H9 (cell line): ENCODE data around the gene FBXO42. TPM values are rescaled to one million over a fixed set of nuclear protein-coding genes. Genes with fewer than 3 reads are reported as not detected.

Experiments
- DNase-seq: peaks from one replicate; pipeline ENCODE4 v3.0.0-alpha.2; 2017
- H2AFZ ChIP-seq: one replicate; pipeline ENCODE4 v1.6.1; 2013; ENCODE audit warnings: mild to moderate bottlenecking, low read length, control low read depth, moderate library complexity
- H2AK5ac ChIP-seq: 2 replicates; pipeline ENCODE4 v1.6.1; 2013; ENCODE audit warnings: low read length, control low read depth, mixed read lengths; ENCODE audit not compliant: insufficient read length
- H2BK120ac ChIP-seq: one replicate; pipeline ENCODE4 v1.6.1; 2013; ENCODE audit warnings: low read depth, mild to moderate bottlenecking, low read length, control low read depth, inconsistent platforms; ENCODE audit not compliant: poor library complexity, severe bottlenecking
- H2BK12ac ChIP-seq: 2 replicates; pipeline ENCODE4 v1.6.1; 2013; ENCODE audit warnings: low read length, control low read depth, mixed read lengths, low read depth; ENCODE audit not compliant: insufficient read length
- H2BK15ac ChIP-seq: 2 replicates; pipeline ENCODE4 v1.6.1; 2013; ENCODE audit warnings: low read depth, low read length, control low read depth
- H2BK20ac ChIP-seq: one replicate; pipeline ENCODE4 v1.6.1; 2013; ENCODE audit warnings: low read depth, mild to moderate bottlenecking, low read length, control low read depth, inconsistent platforms; ENCODE audit not compliant: poor library complexity, severe bottlenecking
- H2BK5ac ChIP-seq: 2 replicates; pipeline ENCODE4 v1.6.1; 2013; ENCODE audit warnings: low read length, control low read depth, mixed read lengths; ENCODE audit not compliant: insufficient read length
- H3K14ac ChIP-seq: 2 replicates; pipeline ENCODE4 v1.6.1; 2013; ENCODE audit warnings: low read length, control low read depth; ENCODE audit not compliant: insufficient read depth
- H3K18ac ChIP-seq: 2 replicates; pipeline ENCODE4 v1.6.1; 2013; ENCODE audit warnings: low read depth, mild to moderate bottlenecking, mixed read lengths, low read length, control low read depth; ENCODE audit not compliant: insufficient read length
- H3K23ac ChIP-seq: 2 replicates; pipeline ENCODE4 v1.6.1; 2013; ENCODE audit warnings: low read length, control low read depth, mixed read lengths, low read depth; ENCODE audit not compliant: insufficient read length
- H3K23me2 ChIP-seq: 2 replicates; pipeline ENCODE4 v1.6.1; 2013; ENCODE audit warnings: low read depth, mild to moderate bottlenecking, mixed read lengths, low read length, control low read depth; ENCODE audit not compliant: insufficient read length, poor library complexity, severe bottlenecking
- H3K27ac ChIP-seq: 2 replicates; pipeline ENCODE4 v1.5.1; 2013; ENCODE audit warnings: low read length, control low read depth, mixed read lengths, low read depth; ENCODE audit not compliant: insufficient read length
- H3K27me3 ChIP-seq: 2 replicates; pipeline ENCODE4 v1.6.1; 2013; ENCODE audit warnings: low read length, control low read depth, inconsistent platforms; ENCODE audit not compliant: insufficient read depth
- H3K4ac ChIP-seq: 2 replicates; pipeline ENCODE4 v1.6.1; 2013; ENCODE audit warnings: low read depth, mild to moderate bottlenecking, control low read depth, inconsistent platforms, low read length, moderate library complexity
- H3K4me1 ChIP-seq: 2 replicates; pipeline ENCODE4 v1.6.1; 2013; ENCODE audit warnings: low read length, control low read depth, inconsistent platforms; ENCODE audit not compliant: insufficient read depth
- H3K4me2 ChIP-seq: 2 replicates; pipeline ENCODE4 v1.6.1; 2013; ENCODE audit warnings: low read length, control low read depth, mixed read lengths; ENCODE audit not compliant: insufficient read length, insufficient read depth
- H3K56ac ChIP-seq: 2 replicates; pipeline ENCODE4 v1.6.1; 2013; ENCODE audit warnings: low read depth, mild to moderate bottlenecking, mixed read lengths, low read length, control low read depth; ENCODE audit not compliant: insufficient read length
- H3K79me1 ChIP-seq: 2 replicates; pipeline ENCODE4 v1.6.1; 2013; ENCODE audit warnings: low read depth, mild to moderate bottlenecking, moderate library complexity, low read length, control low read depth, inconsistent platforms; ENCODE audit not compliant: insufficient read depth, poor library complexity, severe bottlenecking
- H3K79me2 ChIP-seq: 2 replicates; pipeline ENCODE4 v1.6.1; 2013; ENCODE audit warnings: low read length, control low read depth, inconsistent platforms; ENCODE audit not compliant: insufficient read depth
- H3K9ac ChIP-seq: 2 replicates; pipeline ENCODE4 v1.6.1; 2013; ENCODE audit warnings: low read length, control low read depth, mixed read lengths; ENCODE audit not compliant: insufficient read length; ENCODE audit errors: extremely low read depth
- H3K9me3 ChIP-seq: one replicate; pipeline ENCODE4 v1.6.1; 2013; ENCODE audit warnings: low read depth, low read length, inconsistent platforms; ENCODE audit not compliant: control insufficient read depth
- H3T11ph ChIP-seq: one replicate; pipeline ENCODE4 v1.6.1; 2013; ENCODE audit warnings: mild to moderate bottlenecking, low read length, control low read depth, inconsistent platforms
- H4K20me1 ChIP-seq: one replicate; pipeline ENCODE4 v1.6.1; 2013; ENCODE audit not compliant: control insufficient read depth, insufficient read length, insufficient read depth
- H4K5ac ChIP-seq: 2 replicates; pipeline ENCODE4 v1.6.1; 2013; ENCODE audit warnings: low read depth, mild to moderate bottlenecking, mixed read lengths, low read length, control low read depth; ENCODE audit not compliant: insufficient read length
- H4K8ac ChIP-seq: replicated peaks from 2 replicates; pipeline ENCODE4 v1.6.1; 2013; ENCODE audit warnings: low read length, control low read depth, mixed read lengths, low read depth; ENCODE audit not compliant: insufficient read length
- H4K91ac ChIP-seq: 2 replicates; pipeline ENCODE4 v1.6.1; 2013; ENCODE audit warnings: low read depth, mild to moderate bottlenecking, moderate library complexity, mixed read lengths, low read length, control low read depth; ENCODE audit not compliant: insufficient read length
- H3K27ac Mint-ChIP-seq, 3 experiments: 2 replicates in 2 of 3; 3 replicates in 1 of 3; pipeline ENCODE4 v1.8.0; 2020 to 2021; ENCODE audit warnings: mixed read lengths in 3 of 3, mild to moderate bottlenecking in 1 of 3, moderate library complexity in 1 of 3
- H3K27me3 Mint-ChIP-seq: 2 replicates; pipeline ENCODE4 v1.8.0; 2021; ENCODE audit warnings: low read depth, mild to moderate bottlenecking, moderate library complexity, mixed read lengths
- H3K36me3 Mint-ChIP-seq, 3 experiments: 2 replicates in 2 of 3; 3 replicates in 1 of 3; pipeline ENCODE4 v1.8.0; 2020 to 2021; ENCODE audit warnings: low read depth in 3 of 3, mixed read lengths in 3 of 3; ENCODE audit not compliant: insufficient read depth in 1 of 3
- H3K4me1 Mint-ChIP-seq, 2 experiments: 2 replicates each; pipeline ENCODE4 v1.8.0; 2020; ENCODE audit warnings: mixed read lengths in 2 of 2
- H3K4me3 Mint-ChIP-seq, 2 experiments: 2 replicates in 1 of 2; 3 replicates in 1 of 2; pipeline ENCODE4 v1.8.0; 2020 to 2021; ENCODE audit warnings: mild to moderate bottlenecking in 2 of 2, mixed read lengths in 2 of 2, moderate library complexity in 1 of 2
- H3K9me3 Mint-ChIP-seq, 2 experiments: 2 replicates in 1 of 2; 3 replicates in 1 of 2; pipeline ENCODE4 v1.8.0; 2020; ENCODE audit warnings: mild to moderate bottlenecking in 2 of 2, mixed read lengths in 2 of 2, moderate library complexity in 1 of 2
- WGBS: extraction: QIAGEN DNeasy Blood & Tissue Kit; methylation state at CpG from one replicate; pipeline ENCODE4 v1.1.7; 2013; ENCODE audit warnings: missing lambda C conversion rate, low lambda C conversion rate, mixed read lengths; ENCODE audit not compliant: insufficient read length; ENCODE audit errors: extremely low coverage; 5-methylcytosine and 5-hydroxymethylcytosine counted together
- total RNA-seq: library from RNA; stranded (reverse); gene quantifications from 2 replicates; pipeline ENCODE4 v1.2.1, GENCODE V29; 2021
- TF ChIP-seq, protein P1 (sequence below): fragments of 200-600 bp; sonication (generic); conservative IDR thresholded peaks from 3 replicates; pipeline ENCODE4 v1.8.0; 2021; ENCODE audit warnings: antibody characterized with exemption, mild to moderate bottlenecking

FBXO42 gene
- total RNA-seq, 1 experiment from 2014 or later = 17.4 TPM

DNA sequence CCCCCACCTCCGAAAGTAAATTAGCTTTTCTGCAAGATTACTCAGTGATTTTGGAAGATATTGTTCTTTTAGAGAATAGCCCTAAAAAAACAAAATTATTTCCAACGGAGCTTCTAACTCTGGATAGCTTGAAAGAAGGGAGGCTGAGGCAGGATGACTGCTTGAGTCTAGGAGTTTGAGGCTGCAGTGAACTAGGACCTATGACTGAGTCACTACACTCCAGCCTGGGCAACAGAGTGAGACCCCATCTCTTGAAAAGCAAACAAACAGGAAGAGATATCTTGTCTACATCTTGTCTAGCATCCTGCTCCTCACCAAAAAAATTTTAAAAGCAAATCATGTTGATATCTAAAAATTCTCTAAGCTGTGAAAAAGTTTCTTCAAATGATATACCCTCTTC lies 73.1 kb downstream of the FBXO42 start:
- no peak overlapping the region for H4K91ac ChIP-seq
- no peaks in the 10 kb centered on the region for H3K4me1 ChIP-seq
- H3K23me2 ChIP-seq = no peaks in the 10 kb centered on the region
- no peak overlapping the region for H2BK20ac ChIP-seq
- H3K18ac ChIP-seq = no peak overlapping the region
- H3K27ac Mint-ChIP-seq = no peak overlapping the region
- H3K79me1 ChIP-seq = no peaks in the 10 kb centered on the region
- no peak overlapping the region for H4K8ac ChIP-seq
- no peaks in the 10 kb centered on the region for H3K9me3 Mint-ChIP-seq
- TF ChIP-seq, protein P1, sequence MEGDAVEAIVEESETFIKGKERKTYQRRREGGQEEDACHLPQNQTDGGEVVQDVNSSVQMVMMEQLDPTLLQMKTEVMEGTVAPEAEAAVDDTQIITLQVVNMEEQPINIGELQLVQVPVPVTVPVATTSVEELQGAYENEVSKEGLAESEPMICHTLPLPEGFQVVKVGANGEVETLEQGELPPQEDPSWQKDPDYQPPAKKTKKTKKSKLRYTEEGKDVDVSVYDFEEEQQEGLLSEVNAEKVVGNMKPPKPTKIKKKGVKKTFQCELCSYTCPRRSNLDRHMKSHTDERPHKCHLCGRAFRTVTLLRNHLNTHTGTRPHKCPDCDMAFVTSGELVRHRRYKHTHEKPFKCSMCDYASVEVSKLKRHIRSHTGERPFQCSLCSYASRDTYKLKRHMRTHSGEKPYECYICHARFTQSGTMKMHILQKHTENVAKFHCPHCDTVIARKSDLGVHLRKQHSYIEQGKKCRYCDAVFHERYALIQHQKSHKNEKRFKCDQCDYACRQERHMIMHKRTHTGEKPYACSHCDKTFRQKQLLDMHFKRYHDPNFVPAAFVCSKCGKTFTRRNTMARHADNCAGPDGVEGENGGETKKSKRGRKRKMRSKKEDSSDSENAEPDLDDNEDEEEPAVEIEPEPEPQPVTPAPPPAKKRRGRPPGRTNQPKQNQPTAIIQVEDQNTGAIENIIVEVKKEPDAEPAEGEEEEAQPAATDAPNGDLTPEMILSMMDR = no peak
- no peaks in the 10 kb centered on the region for H3K9me3 ChIP-seq
- no peak overlapping the region for H3K4ac ChIP-seq
- H3K79me2 ChIP-seq = no peaks in the 10 kb centered on the region
- no peak overlapping the region for H2BK12ac ChIP-seq
- H4K20me1 ChIP-seq = no peaks in the 10 kb centered on the region
- H3K27me3 Mint-ChIP-seq = no peaks in the 10 kb centered on the region
- H2BK5ac ChIP-seq = no peak overlapping the region
- H3K27ac ChIP-seq = no peak overlapping the region
- no peak overlapping the region for H3K9ac ChIP-seq
- no peak overlapping the region for H3T11ph ChIP-seq
- no peak overlapping the region for H2BK120ac ChIP-seq
- H3K36me3 Mint-ChIP-seq = peaks cover 0 to 2% (median 0%) of the 10 kb centered on the region in 3 experiments; a peak in 1 of 7 replicates
- H3K4me2 ChIP-seq = no peak overlapping the region
- H2AK5ac ChIP-seq = no peak overlapping the region
- DNase-seq = no peak
- H3K14ac ChIP-seq = no peak overlapping the region
- no peaks in the 10 kb centered on the region for H3K27me3 ChIP-seq
- H3K23ac ChIP-seq = no peak overlapping the region
- no CpG with 5 or more reads among the region's 2 CpGs for WGBS
- no peak overlapping the region for H3K56ac ChIP-seq
- H3K4me1 Mint-ChIP-seq = no peaks in the 10 kb centered on the region
- no peak overlapping the region for H2BK15ac ChIP-seq
- H3K4me3 Mint-ChIP-seq = no peak overlapping the region
- no peak overlapping the region for H4K5ac ChIP-seq
- H2AFZ ChIP-seq = no peak overlapping the region
